H1 (cell line): ENCODE measurements around the gene FMOD. TPM values are rescaled to one million over a fixed set of nuclear protein-coding genes. Genes with fewer than 3 reads are reported as not detected.

Source experiments
- NANOG ChIP-seq: IDR thresholded peaks from 2 replicates; pipeline ENCODE4 v1.6.1; 2011; ENCODE audit warnings: low read length, low read depth, mild to moderate bottlenecking, inconsistent platforms; ENCODE audit not compliant: insufficient read depth, poor library complexity, severe bottlenecking
- RBBP5 ChIP-seq: IDR thresholded peaks from 2 replicates; pipeline ENCODE4 v1.7.1; 2012; ENCODE audit warnings: low read depth, mild to moderate bottlenecking, inconsistent platforms, low read length, moderate library complexity, borderline replicate concordance
- SUZ12 ChIP-seq: fragments of 200-600 bp; sonication (generic); IDR thresholded peaks from 2 replicates; pipeline ENCODE4 v1.6.1; 2012; ENCODE audit warnings: mild to moderate bottlenecking, inconsistent platforms, low read length, moderate library complexity, mixed read lengths
- TAF7 ChIP-seq: optimal IDR thresholded peaks from 2 replicates; pipeline ENCODE3; 2011; ENCODE audit warnings: low read depth, mild to moderate bottlenecking, inconsistent platforms, low read length, moderate library complexity, borderline replicate concordance
- polyA plus RNA-seq, 7 experiments: library from polyadenylated mRNA; depleted of rRNA in 3 of 7; stranded (reverse) in 5 of 7; unstranded in 2 of 7; fragments of >200 nt in 5 of 7; fragments of 200-250 nt in 2 of 7; gene quantifications; 1 replicate in 5 of 7; 2 replicates in 1 of 7; 4 replicates in 1 of 7; pipeline versions ENCODE4 v1.2.1 to v1.2.3, GENCODE V29; 2011 to 2013; ENCODE audit warnings: missing spikeins in 2 of 7, mixed read lengths in 2 of 7
- total RNA-seq: library from RNA; stranded (reverse); fragmentation: NEBNext Ultra II Directional; extraction: Animal tissue kit (Norgen Biotek cat#: 25700); gene quantifications from 2 replicates; pipeline ENCODE4 v1.2.1, GENCODE V29; 2021

Gene FMOD
- total and polyA plus RNA-seq, 2 of the 8 experiments (the other 6 are each of a cell fraction or from before 2014, with no cell fraction given) = 0.17 to 0.32 TPM

- TF ChIP-seq RBBP5 (no peak), TAF7 (no peak), NANOG (no peak), SUZ12 (no peak)
Measured at GRCh38 chr1:203299169-203299568, 51.8 kb downstream of the FMOD start (continued).
